Measurements from ENCODE around the gene ADAMTS17. TPM values are rescaled to one million over a fixed set of nuclear protein-coding genes. Genes with fewer than 3 reads are reported as not detected.

Gene ADAMTS17
- total and polyA plus RNA-seq, 9 of the 15 experiments (the other 6 are each of a cell fraction or from before 2014, with no cell fraction given) = 0.01 to 0.14 (median 0.07) TPM; not detected in 6

GRCh38 chr15:100259266-100259665 lies 82.5 kb downstream of the ADAMTS17 start:
- Histone ChIP-seq H3K27ac (ENCODE audit: extremely low read depth, low read depth, low read length) (no peak overlapping the region), H3K9ac (ENCODE audit: insufficient read depth in 1 of 2, low read depth in 2 of 2, low read length in 2 of 2) (no peak overlapping the region), H3K79me2 (ENCODE audit: control insufficient read depth, insufficient read depth, low read length) (no peaks in the 10 kb centered on the region), H3K9me1 (ENCODE audit: control insufficient read depth, insufficient read depth, low read length) (no peaks in the 10 kb centered on the region), H3K4me2 (ENCODE audit: insufficient read depth, low read length) (no peak overlapping the region), H3K4me1 (replicated peaks in 1 of 2; ENCODE audit: control insufficient read depth in 2 of 2, insufficient read depth in 2 of 2, low read length in 2 of 2) (peaks cover 0 to 3% of the 10 kb centered on the region in 2 experiments; a peak in 1 of 5 replicates), H3K27me3 (ENCODE audit: control insufficient read depth in 2 of 2, insufficient read depth in 2 of 2, low read length in 2 of 2) (peaks cover 6 to 29% of the 10 kb centered on the region in 2 experiments; a peak in 2 of 5 replicates), H4K20me1 (replicated peaks; ENCODE audit: control insufficient read depth, insufficient read depth, low read length) (no peaks in the 10 kb centered on the region), H2AFZ (ENCODE audit: low read depth, low read length) (no peak overlapping the region), H3K36me3 (ENCODE audit: control insufficient read depth, insufficient read depth, low read length) (no peaks in the 10 kb centered on the region), H3K9me3 (replicated peaks; ENCODE audit: control insufficient read depth, insufficient read depth, low read depth, low read length) (no peaks in the 10 kb centered on the region), H3K4me3 (no peak overlapping the region)
- CTCF ChIA-PET (ENCODE audit: low intra/inter-chr PET ratio) = no interaction called here
- POLR2A ChIA-PET = no interaction called here
- DNase-seq (ENCODE audit: extremely low read depth in 1 of 4, low spot score in 3 of 4) (no peak), FAIRE-seq (no peak), ATAC-seq (no peak)
- intact Hi-C loops (cut with micrococcal nuclease) = no loop called here
- BruUV-seq (replicated peaks) = no TSS peak
- TF ChIP-seq CREB1 (IDR thresholded peaks at IDR 0.05) (no peak), CREB1 (CRISPR knock-in tag; IDR thresholded peaks at IDR 0.05) (no peak), ARID2 (IDR thresholded peaks at IDR 0.05) (no peak), CBX8 (IDR thresholded peaks at IDR 0.05; ENCODE audit: borderline replicate concordance, extremely low read depth, low read depth, low read length, poor library complexity, severe bottlenecking) (no peak), TAF9B (IDR thresholded peaks at IDR 0.05; ENCODE audit: partially characterized antibody) (no peak), ATF3 (IDR thresholded peaks at IDR 0.05) (no peak), ATF3 (CRISPR knock-in tag; conservative IDR thresholded peaks at IDR 0.05) (no peak), ZKSCAN3 (CRISPR knock-in tag; IDR thresholded peaks at IDR 0.05) (no peak), MBD2 (IDR thresholded peaks at IDR 0.05; ENCODE audit: borderline replicate concordance, low read depth) (no peak), CBX1 (IDR thresholded peaks at IDR 0.05; ENCODE audit: low read depth) (no peak), EHMT2 (IDR thresholded peaks at IDR 0.05) (no peak), NUFIP1 (IDR thresholded peaks at IDR 0.05; ENCODE audit: partially characterized antibody) (no peak), ZSCAN29 (IDR thresholded peaks at IDR 0.05) (no peak), ZNF274 (IDR thresholded peaks at IDR 0.05; ENCODE audit: borderline replicate concordance, low read depth, low read length) (no peak), ZNF311 (CRISPR knock-in tag; IDR thresholded peaks at IDR 0.05) (no peak), GMEB1 (CRISPR knock-in tag; IDR thresholded peaks at IDR 0.05) (no peak), ZFP1 (CRISPR knock-in tag; IDR thresholded peaks at IDR 0.05) (no peak), FOXK1 (CRISPR knock-in tag; IDR thresholded peaks at IDR 0.05; ENCODE audit: borderline replicate concordance) (no peak), COPS2 (conservative IDR thresholded peaks at IDR 0.05) (no peak), POLR2B (IDR thresholded peaks at IDR 0.05; ENCODE audit: low read depth, partially characterized antibody) (no peak), MXI1 (IDR thresholded peaks at IDR 0.05; ENCODE audit: low read depth, low read length) (no peak)
- 1% methylated on average over 6 of the region's 7 CpGs for WGBS (ENCODE audit: insufficient coverage, low coverage, missing lambda C conversion rate)
- in situ Hi-C loops (cut with MboI) = no loop called here
